Sigmoid colon (tissue), 7 donors: ENCODE measurements around the gene ATG5. TPM values are rescaled to one million over a fixed set of nuclear protein-coding genes. Genes with fewer than 3 reads are reported as not detected.

Source experiments
- DNase-seq: peaks from one replicate; pipeline ENCODE4 v3.0.0-alpha.2; 2019
- H3K27ac ChIP-seq, 4 donors: fragments of 200-600 bp; sonication (generic); one replicate each; pipeline ENCODE4 v1.5.1; 2016 to 2019; ENCODE audit warnings: mild to moderate bottlenecking in 1 of 4
- H3K27me3 ChIP-seq, 3 donors: fragments of 200-600 bp; sonication (generic); one replicate each; pipeline ENCODE4 v1.5.1; 2019; ENCODE audit warnings: mild to moderate bottlenecking in 1 of 3
- H3K36me3 ChIP-seq, 4 donors: fragments of 200-600 bp; sonication (generic); one replicate each; pipeline ENCODE4 v1.5.1; 2016 to 2019
- H3K4me1 ChIP-seq, 4 donors: fragments of 200-600 bp; sonication (generic); one replicate each; pipeline ENCODE4 v1.5.1; 2017 to 2019
- H3K4me3 ChIP-seq, 4 donors: fragments of 200-600 bp; sonication (generic); one replicate each; pipeline ENCODE4 v1.5.1; 2017 to 2019; ENCODE audit warnings: mild to moderate bottlenecking in 2 of 4, moderate library complexity in 1 of 4
- H3K9me3 ChIP-seq, 4 donors: fragments of 200-600 bp in 3 of 4; sonication (generic) in 3 of 4; one replicate each; pipeline versions ENCODE4 v1.5.1 to v1.6.1; 2013 to 2019
- CTCF ChIP-seq, 4 experiments: fragments of 450-650 bp in 3 of 4; fragments of 200-600 bp in 1 of 4; IDR thresholded peaks; one replicate each; pipeline ENCODE4 v1.5.1; 2016 to 2019; ENCODE audit warnings: antibody characterized with exemption in 4 of 4, mild to moderate bottlenecking in 3 of 4, moderate library complexity in 2 of 4
- EP300 ChIP-seq, 4 donors: sonication (generic); formaldehyde crosslinking; IDR thresholded peaks; one replicate each; pipeline ENCODE4 v1.6.1; 2017; ENCODE audit warnings: antibody characterized with exemption in 4 of 4
- POLR2A ChIP-seq, 2 donors: fragments of 450-650 bp; IDR thresholded peaks; one replicate each; pipeline ENCODE4 v1.6.1; 2016; ENCODE audit warnings: antibody characterized with exemption in 2 of 2, mild to moderate bottlenecking in 2 of 2, moderate library complexity in 2 of 2
- POLR2AphosphoS5 ChIP-seq, 4 donors: sonication (generic); formaldehyde crosslinking; IDR thresholded peaks; one replicate each; pipeline ENCODE4 v1.6.1; 2017; ENCODE audit warnings: antibody characterized with exemption in 4 of 4
- WGBS, 2 donors: extraction: QIAGEN DNeasy Blood & Tissue Kit; methylation state at CpG; one replicate each; pipeline ENCODE4 v1.1.7; 2013; 5-methylcytosine and 5-hydroxymethylcytosine counted together
- intact Hi-C: fragments of 100-400 bp; cut with DNase I; formaldehyde crosslinking; loops from one replicate; pipeline ENCODE4 v1.15.1; 2023
- polyA plus RNA-seq, 3 donors: library from polyadenylated mRNA; stranded (reverse); fragments of 200-250 nt; gene quantifications; one replicate each; pipeline ENCODE4 v1.2.3, GENCODE V29; 2013
- total RNA-seq, 4 donors: library from RNA; depleted of rRNA; stranded (reverse); fragments of >200 nt; gene quantifications; one replicate each; pipeline ENCODE4 v1.1.0, GENCODE V29; 2016
- donor health status: healthy with polysubstance abuse.
- donor health status: Bipolar disorder and iron deficiency.
- donor health status: healthy.

Gene ATG5
- total RNA-seq, result 10 to 100 TPM; 29.2 to 59.2 (median 47.3) TPM
- 10 to 100 TPM; 27.8 to 54.6 (median 48.6) TPM for polyA plus RNA-seq

- DNase-seq, result peak; percentile 99
- no peaks in the 10 kb centered on the region for H3K36me3 ChIP-seq
- peak within 1 kb of the TSS; percentile 64 to 88 (median 80) for H3K4me3 ChIP-seq
- peak within 1 kb of the TSS; percentile 83 to 92 (median 87) for H3K27ac ChIP-seq
- H3K27me3 ChIP-seq, result peaks cover 0 to 9% (median 0%) of the 10 kb centered on the region in 3 donors
- peak; percentile 69 to 93 (median 88) for TF ChIP-seq POLR2AphosphoS5 (IDR thresholded peaks at IDR 0.05)
- TF ChIP-seq POLR2A (IDR thresholded peaks at IDR 0.05), result peak; percentile 56 to 68
- TF ChIP-seq EP300 (IDR thresholded peaks at IDR 0.05), result peak in 1 of 4 donors; percentile 53
- TF ChIP-seq CTCF (IDR thresholded peaks at IDR 0.05), result no peak
- H3K4me1 ChIP-seq, result peaks cover 0 to 18% (median 15%) of the 10 kb centered on the region in 4 donors
- intact Hi-C loops, result loop anchor here (10.0 kb wide), 1 partner anchor 1331 kb away; no protein-coding TSS in a partner anchor
- WGBS, 2 donors, result 1% methylated on average over 56 of the region's 56 CpGs
- H3K9me3 ChIP-seq, result no peaks in the 10 kb centered on the region
Measured at GRCh38 chr6:106325336-106326178, at the start of gene ATG5. Gene ATG5 (minus strand): TSS chr6:106325760. CDS start chr6:106316208, 9,552 bp downstream.

GRCh38 chr6:106373502-106374239 lies 48.1 kb upstream of the ATG5 start:
- no peak for DNase-seq
- intact Hi-C loops, result no loop called here
- 92% methylated on average over 1 of the region's 1 CpG for WGBS, 2 donors
- Histone ChIP-seq H3K27ac (peak overlapping the region in 1 of 4 donors; percentile 68), H3K27me3 (no peaks in the 10 kb centered on the region), H3K4me1 (peaks cover 0 to 28% (median 4%) of the 10 kb centered on the region in 4 donors), H3K9me3 (no peaks in the 10 kb centered on the region), H3K36me3 (no peaks in the 10 kb centered on the region), H3K4me3 (no peak overlapping the region)
- TF ChIP-seq CTCF (IDR thresholded peaks at IDR 0.05) (no peak), EP300 (IDR thresholded peaks at IDR 0.05) (no peak), POLR2A (IDR thresholded peaks at IDR 0.05) (no peak), POLR2AphosphoS5 (IDR thresholded peaks at IDR 0.05) (no peak)

GRCh38 chr6:106372838-106373501 lies 47.4 kb upstream of the ATG5 start:
- no peak for TF ChIP-seq CTCF (IDR thresholded peaks at IDR 0.05)
- no peak for TF ChIP-seq POLR2A (IDR thresholded peaks at IDR 0.05)
- TF ChIP-seq EP300 (IDR thresholded peaks at IDR 0.05), result no peak
- no peak for TF ChIP-seq POLR2AphosphoS5 (IDR thresholded peaks at IDR 0.05)
- Histone ChIP-seq H3K4me3 (no peak overlapping the region), H3K27me3 (no peaks in the 10 kb centered on the region), H3K4me1 (peaks cover 0 to 28% (median 4%) of the 10 kb centered on the region in 4 donors), H3K36me3 (no peaks in the 10 kb centered on the region), H3K27ac (peak overlapping the region in 3 of 4 donors; percentile 13 to 68 (median 28)), H3K9me3 (no peaks in the 10 kb centered on the region)
- WGBS, 2 donors, result 93 to 95% methylated on average over 4 of the region's 4 CpGs
- no peak for DNase-seq
- intact Hi-C loops, result no loop called here

GRCh38 chr6:106370639-106371038 lies 45.1 kb upstream of the ATG5 start:
- WGBS, 2 donors, result 44 to 66% methylated on average over 1 of the region's 1 CpG
- Histone ChIP-seq H3K27ac (peak overlapping the region in 3 of 4 donors; percentile 13 to 68 (median 28)), H3K4me1 (peaks cover 0 to 16% (median 4%) of the 10 kb centered on the region in 4 donors), H3K9me3 (no peaks in the 10 kb centered on the region), H3K4me3 (no peak overlapping the region), H3K27me3 (no peaks in the 10 kb centered on the region), H3K36me3 (no peaks in the 10 kb centered on the region)
- no peak for DNase-seq
- intact Hi-C loops, result no loop called here
- TF ChIP-seq CTCF (IDR thresholded peaks at IDR 0.05) (no peak), POLR2A (IDR thresholded peaks at IDR 0.05) (no peak), EP300 (IDR thresholded peaks at IDR 0.05) (no peak), POLR2AphosphoS5 (IDR thresholded peaks at IDR 0.05) (no peak)
